Measurements from ENCODE around the gene ST7.

- TF ChIP-seq, protein P1, sequence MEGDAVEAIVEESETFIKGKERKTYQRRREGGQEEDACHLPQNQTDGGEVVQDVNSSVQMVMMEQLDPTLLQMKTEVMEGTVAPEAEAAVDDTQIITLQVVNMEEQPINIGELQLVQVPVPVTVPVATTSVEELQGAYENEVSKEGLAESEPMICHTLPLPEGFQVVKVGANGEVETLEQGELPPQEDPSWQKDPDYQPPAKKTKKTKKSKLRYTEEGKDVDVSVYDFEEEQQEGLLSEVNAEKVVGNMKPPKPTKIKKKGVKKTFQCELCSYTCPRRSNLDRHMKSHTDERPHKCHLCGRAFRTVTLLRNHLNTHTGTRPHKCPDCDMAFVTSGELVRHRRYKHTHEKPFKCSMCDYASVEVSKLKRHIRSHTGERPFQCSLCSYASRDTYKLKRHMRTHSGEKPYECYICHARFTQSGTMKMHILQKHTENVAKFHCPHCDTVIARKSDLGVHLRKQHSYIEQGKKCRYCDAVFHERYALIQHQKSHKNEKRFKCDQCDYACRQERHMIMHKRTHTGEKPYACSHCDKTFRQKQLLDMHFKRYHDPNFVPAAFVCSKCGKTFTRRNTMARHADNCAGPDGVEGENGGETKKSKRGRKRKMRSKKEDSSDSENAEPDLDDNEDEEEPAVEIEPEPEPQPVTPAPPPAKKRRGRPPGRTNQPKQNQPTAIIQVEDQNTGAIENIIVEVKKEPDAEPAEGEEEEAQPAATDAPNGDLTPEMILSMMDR (IDR thresholded peaks at IDR 0.05; ENCODE audit: poor library complexity): no peak
- TF ChIP-seq EZH2 (IDR thresholded peaks at IDR 0.05; ENCODE audit: borderline replicate concordance): no peak
Observed at GRCh38 chr7:117011419-117012260, 58.3 kb downstream of the ST7 start.

All from hepatocyte (in vitro differentiated cells).